H7 (cell line): Measurements from ENCODE around the gene C2orf49. TPM values are rescaled to one million over a fixed set of nuclear protein-coding genes. Genes with fewer than 3 reads are reported as not detected.

ENCODE experiments used
- DNase-seq: peaks from one replicate; pipeline ENCODE4 v3.0.0; 2012
- H3K27me3 ChIP-seq: 2 replicates; pipeline ENCODE4 v1.6.0; 2011; ENCODE audit warnings: mild to moderate bottlenecking, low read length; ENCODE audit not compliant: control insufficient read depth, insufficient read depth
- H3K36me3 ChIP-seq: replicated peaks from 2 replicates; pipeline ENCODE4 v1.5.1; 2011; ENCODE audit warnings: low read length; ENCODE audit not compliant: control insufficient read depth, insufficient read depth
- H3K4me3 ChIP-seq: 2 replicates; pipeline ENCODE4 v1.5.1; 2011; ENCODE audit warnings: low read depth, mild to moderate bottlenecking, control low read depth, low read length, moderate library complexity; ENCODE audit not compliant: insufficient read depth
- total RNA-seq: library from RNA; depleted of rRNA; stranded (reverse); fragments of >200 nt; shearing (Covaris generic); gene quantifications from 2 replicates; pipeline ENCODE4 v1.2.3, GENCODE V29; 2014

The C2orf49 gene
- total RNA-seq, 1 experiment from 2014 or later = 8.4 TPM

DNA sequence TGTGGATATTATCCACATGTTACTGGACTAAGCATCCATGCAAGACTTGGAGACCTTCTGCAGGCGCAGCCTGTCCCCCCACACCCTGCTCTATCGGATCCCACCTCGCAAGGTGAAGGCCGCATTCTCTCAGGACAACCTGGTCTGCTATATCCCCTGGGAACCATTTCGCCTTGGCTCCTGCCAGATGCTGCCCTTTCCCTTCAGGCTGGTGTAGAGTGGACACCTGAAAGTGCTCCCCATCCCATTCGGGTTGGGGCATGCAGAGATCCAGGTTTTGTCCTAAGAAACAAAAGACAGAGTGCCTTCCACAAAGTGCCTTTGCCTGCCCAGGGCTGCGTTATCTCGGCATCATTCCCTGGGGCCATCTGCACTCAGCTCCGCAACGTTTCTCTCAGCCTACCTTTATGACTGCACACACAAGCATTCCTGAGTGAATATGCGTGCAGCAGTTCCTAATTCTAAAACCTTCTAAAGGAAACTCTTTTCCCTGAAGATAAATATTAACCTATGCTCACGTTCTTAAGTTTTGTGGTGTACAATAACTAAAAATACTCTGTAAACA lies 41.0 kb downstream of the C2orf49 start:
- no peak for DNase-seq
- peaks cover 1% of the 10 kb centered on the region for H3K36me3 ChIP-seq
- H3K27me3 ChIP-seq = no peaks in the 10 kb centered on the region
- H3K4me3 ChIP-seq = no peak overlapping the region

DNA sequence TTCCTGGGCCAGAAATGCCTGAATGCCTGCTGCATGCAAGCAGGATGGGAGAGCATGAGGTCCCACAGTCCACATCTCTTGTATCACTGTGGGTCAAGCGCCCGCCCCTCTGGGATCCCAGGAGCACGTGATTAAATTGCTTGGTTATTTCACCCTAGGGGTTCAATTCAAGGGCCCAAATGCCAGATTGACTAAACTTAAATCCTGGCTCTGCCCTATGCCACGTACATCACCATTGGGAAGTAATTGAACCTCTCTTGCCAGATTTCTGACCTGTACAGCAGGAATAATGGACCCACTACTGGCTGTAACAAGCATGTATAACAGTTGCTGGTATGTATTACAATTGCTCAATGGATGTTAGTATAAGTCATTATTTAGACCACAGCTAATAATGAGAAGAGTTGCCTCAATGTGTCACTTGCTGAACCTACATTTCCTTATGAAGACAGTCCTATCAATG lies 41.6 kb downstream of the C2orf49 start:
- no peaks in the 10 kb centered on the region; the same call in 1 of the 2 replicates for H3K36me3 ChIP-seq
- no peak overlapping the region for H3K4me3 ChIP-seq
- H3K27me3 ChIP-seq = no peaks in the 10 kb centered on the region
- no peak for DNase-seq

DNA sequence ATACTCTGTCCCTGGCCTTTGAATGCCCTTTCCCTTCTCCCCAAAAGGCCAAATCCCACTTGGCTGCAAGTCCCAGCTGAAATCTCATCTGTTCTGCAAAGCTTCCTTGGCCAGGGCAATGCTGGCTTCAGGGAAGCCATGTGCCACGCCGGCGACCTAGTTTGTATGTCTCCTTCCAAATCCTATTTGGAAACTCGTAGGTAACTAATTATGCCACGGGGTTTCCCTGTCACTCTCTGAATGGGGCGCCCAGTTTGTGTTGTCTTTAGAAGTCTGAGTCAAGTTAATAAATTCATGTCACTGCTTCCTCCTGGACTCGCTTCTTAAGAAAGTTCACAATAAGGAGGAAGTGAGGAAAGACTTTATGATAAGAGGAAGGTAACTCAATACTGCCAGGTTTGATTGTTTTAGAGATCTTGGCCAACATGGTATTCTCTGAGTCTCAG lies 42.4 kb downstream of the C2orf49 start:
- Histone ChIP-seq H3K4me3 (no peak overlapping the region), H3K36me3 (peaks cover 1% of the 10 kb centered on the region; the same call in 1 of the 2 replicates), H3K27me3 (no peaks in the 10 kb centered on the region)
- no peak for DNase-seq

DNA sequence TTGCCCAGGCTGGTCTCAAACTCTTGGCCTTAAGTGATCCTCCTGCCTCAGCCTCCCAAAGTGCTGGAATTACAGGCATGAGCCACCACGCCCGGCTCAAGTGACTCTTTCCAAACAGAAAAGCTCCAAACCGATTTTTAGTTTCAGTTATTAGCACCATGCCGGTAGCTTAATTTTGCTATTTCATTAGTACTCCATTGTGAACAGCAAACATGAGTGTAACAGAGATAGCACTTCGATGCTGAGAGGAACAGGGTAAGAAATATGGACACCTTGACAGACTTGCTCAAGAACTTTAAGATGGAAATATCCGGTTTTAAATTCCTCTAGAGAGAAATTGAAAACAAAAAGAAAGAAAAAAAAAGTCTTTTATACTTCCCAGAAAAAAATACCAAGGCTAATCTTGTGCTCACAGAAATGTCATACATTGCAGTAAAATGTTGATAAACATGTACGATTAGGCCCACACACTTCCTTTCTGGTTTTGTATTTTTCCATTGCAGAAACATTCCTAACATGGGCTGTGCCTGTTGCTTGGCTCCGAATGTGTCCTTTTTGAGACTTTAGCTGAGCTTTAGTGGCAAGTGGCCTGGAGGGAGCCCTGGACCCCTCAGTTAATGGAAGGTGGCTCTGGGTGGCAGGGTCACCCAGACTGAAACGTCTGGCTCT lies 43.2 kb downstream of the C2orf49 start:
- Histone ChIP-seq H3K27me3 (no peaks in the 10 kb centered on the region), H3K36me3 (peaks cover 9% of the 10 kb centered on the region), H3K4me3 (no peak overlapping the region)
- DNase-seq = no peak

DNA sequence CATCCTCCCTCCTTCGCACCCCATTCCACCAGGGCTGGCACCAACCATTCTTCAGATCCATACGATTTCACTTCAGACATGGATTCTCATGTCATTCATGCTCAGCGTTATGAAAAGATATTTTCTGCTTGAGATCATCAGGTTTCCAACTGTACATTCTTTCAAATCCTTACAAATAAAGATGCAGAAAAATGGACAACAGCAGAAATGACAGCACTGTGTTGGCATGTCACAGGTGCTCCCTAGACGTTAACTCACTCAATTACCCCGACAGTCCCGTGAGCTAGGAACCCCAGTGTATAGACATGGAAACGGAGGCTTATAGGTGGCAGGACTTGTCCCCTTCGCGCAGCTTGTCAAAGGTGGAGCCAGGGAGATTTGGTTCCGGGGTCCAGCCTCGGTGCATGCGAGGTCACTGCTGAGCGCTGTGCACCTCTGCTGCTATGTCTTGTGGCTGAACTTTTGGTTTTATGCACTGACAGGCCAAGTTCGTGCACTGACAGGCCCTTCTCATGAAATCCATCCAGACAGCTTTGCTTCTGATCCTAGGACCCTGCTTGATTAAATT lies 43.8 kb downstream of the C2orf49 start:
- DNase-seq = no peak
- no peak overlapping the region for H3K4me3 ChIP-seq
- H3K36me3 ChIP-seq = peaks cover 13% of the 10 kb centered on the region
- H3K27me3 ChIP-seq = no peaks in the 10 kb centered on the region

DNA sequence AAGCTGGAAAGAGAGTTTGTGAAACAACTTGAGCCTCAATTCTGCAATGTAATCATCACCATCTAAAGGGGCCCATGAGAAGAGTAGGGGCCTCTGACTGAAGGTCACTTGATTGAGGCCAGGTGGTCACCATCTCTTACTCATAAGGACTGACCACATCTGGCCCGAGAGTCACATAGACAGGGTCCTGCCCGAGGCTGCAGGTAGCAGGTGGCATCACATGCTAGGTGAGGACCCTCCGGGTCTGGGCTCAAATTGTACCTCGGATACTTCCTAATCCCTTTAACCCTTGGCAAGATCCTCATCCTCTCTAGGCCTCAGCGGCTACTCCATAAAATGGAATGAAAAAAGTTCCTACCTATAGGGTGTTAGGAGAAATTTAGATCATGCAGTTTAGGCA lies 44.8 kb downstream of the C2orf49 start:
- H3K4me3 ChIP-seq = no peak overlapping the region
- DNase-seq = no peak
- no peaks in the 10 kb centered on the region for H3K27me3 ChIP-seq
- H3K36me3 ChIP-seq = peaks cover 13% of the 10 kb centered on the region

DNA sequence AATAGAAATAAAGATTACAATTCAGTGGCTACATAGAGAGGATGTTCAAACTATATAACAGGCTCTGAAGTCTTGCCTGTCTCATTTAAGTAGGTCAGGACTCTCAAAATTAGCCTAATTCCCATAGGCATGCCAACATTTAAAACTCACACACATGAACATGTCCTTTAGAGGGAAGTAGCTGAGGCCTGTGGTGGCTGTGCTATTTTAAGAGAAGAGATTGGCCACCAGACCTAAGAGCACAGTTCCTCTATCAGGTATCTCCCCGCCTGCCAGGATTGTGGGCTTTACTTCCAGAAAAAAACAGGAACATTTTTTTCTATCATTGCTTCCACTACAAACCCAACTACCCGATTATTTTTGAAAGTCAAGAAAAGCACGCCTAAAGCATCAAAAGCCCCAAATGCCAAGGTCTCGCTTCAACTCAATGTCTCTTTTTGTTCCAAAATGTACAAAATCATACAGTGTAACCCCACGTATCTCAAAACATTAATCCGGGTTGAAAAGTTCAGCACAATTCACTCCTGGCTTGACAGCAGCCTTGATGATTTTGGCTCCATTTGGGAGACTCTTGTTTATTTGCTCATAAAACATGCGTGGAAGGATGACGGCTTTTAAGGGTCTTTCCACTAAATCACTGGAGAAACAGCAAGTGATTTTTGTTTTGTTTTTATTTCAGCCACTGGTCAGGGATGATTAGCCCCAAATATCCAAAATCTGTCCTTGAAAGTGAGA lies 46.3 kb downstream of the C2orf49 start:
- no peak for DNase-seq
- H3K27me3 ChIP-seq = no peaks in the 10 kb centered on the region
- H3K4me3 ChIP-seq = no peak overlapping the region
- peaks cover 13% of the 10 kb centered on the region for H3K36me3 ChIP-seq

DNA sequence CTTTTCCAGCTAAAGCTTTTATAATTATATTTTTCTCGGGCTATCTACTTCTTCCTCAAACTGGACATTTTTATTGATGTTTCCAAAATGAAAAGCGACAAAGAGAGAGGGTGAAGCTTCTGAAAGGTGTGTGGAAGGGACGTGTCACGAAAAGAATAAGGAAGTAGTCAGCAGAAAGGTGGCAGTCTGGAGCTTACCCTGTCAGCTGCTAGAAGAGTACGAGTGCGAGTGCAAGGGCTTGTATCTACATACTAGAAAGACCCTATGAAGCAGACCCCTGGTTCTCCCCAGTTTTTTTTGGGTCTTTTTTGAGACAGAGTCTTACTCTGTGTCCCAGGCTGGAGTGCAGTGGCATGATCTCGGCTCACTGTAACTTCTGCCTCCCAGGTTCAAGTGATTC lies 46.9 kb downstream of the C2orf49 start:
- Histone ChIP-seq H3K36me3 (peaks cover 13% of the 10 kb centered on the region), H3K4me3 (no peak overlapping the region), H3K27me3 (no peaks in the 10 kb centered on the region)
- no peak for DNase-seq

DNA sequence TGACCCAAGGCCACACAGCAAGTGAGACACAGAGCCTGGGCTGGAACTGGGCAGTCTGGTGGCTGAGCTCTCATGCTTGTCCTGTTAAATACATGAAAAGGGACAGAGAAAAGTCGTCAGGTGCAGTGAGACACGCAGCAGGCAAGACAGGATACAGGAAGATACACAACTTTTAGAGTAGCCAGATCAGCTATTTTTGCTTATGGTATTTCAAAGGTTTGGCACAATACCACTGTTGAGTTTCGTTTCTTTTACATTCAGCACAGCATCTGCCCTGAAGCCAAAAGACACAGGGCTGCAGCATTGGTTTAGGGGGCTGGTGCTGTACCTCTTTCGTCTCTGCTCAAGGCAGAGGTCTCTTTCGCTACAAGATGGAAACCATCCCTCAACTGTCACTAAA lies 47.5 kb downstream of the C2orf49 start:
- DNase-seq = no peak
- H3K36me3 ChIP-seq = peaks cover 13% of the 10 kb centered on the region

DNA sequence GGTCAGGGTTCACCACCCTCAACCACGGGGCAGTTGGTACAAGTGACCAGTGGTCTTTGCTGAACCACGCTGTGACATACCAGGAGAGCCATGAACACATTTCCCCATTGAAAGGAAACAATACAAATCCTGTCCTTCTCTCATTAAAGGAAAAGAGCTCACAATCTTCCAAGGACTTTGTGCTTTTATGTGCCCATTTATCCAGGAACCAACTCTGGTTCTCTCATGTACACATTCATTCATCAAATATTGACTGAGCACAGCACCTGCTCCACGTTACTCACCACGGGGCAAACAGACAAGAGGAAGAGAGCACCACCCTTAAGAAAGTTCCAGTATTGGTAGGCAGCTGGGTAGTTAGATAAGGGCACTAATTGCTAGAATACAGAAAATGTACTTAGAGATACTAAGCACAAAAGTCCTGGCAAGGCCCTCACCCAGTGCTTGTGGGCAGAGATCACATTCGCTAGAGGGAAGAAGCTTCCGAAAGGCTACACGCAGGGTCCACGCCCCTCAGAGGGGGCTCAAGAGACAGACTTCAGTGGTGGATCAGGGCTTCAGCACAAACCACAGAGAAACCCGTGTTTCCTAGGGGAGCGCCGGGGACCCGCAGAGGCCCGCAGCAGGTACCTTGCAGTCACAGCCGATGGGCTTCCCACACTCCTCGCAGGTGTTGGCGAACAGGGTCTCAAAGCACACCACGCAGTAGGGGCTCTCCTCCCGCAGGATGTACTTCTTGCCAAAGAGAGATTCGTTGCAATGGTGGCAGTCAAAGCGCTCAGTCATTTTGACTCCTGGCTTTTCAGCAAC lies 48.6 kb downstream of the C2orf49 start:
- Histone ChIP-seq H3K27me3 (no peaks in the 10 kb centered on the region), H3K36me3 (peaks cover 13% of the 10 kb centered on the region), H3K4me3 (no peak overlapping the region)
- no peak for DNase-seq

More for the DNA sequence above, 47.5 kb downstream of the C2orf49 start:
- Histone ChIP-seq H3K27me3 (no peaks in the 10 kb centered on the region), H3K4me3 (no peak overlapping the region)

DNA sequence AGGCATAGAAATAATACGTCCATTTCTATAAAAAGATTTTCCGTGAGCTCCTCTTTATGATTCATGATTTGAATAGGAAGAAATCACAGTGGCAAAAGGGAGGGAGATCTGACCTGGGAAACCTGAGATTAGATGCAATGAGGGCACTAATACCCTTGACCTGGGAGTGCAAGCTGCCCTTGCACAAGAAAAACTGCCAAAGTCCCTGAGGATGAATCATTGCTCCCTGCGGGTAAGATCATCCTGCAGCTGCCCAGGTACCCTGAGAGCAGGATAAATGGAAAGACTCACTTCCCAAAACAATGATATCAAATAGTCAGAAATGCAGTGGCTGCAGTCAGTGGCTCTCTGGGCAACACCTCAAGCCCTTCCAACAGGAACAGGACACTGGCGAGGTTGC lies 49.9 kb downstream of the C2orf49 start:
- no peak overlapping the region for H3K4me3 ChIP-seq
- H3K36me3 ChIP-seq = peaks cover 13% of the 10 kb centered on the region
- DNase-seq = no peak
- H3K27me3 ChIP-seq = no peaks in the 10 kb centered on the region

DNA sequence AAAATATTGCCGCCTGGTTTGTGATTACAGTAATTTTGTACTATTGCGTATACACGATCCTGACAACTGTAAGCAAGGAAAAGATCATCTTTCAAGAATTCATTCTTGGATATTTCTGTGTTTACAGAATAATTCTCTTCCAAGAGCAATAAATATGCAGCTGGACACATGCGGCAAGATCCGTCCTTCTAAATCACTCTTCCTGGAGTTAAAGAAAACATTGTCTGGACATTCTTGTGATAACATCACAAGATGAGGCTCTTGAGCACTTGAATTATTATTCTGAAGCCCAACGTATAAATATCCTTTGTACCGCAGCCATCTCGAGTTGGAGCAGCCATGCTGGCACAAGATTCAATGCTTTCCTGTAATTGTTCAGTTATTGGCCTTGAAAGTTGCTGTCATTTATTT lies 51.6 kb downstream of the C2orf49 start:
- no peak overlapping the region for H3K4me3 ChIP-seq
- H3K27me3 ChIP-seq = no peaks in the 10 kb centered on the region
- DNase-seq = no peak
- H3K36me3 ChIP-seq = peaks cover 13% of the 10 kb centered on the region

DNA sequence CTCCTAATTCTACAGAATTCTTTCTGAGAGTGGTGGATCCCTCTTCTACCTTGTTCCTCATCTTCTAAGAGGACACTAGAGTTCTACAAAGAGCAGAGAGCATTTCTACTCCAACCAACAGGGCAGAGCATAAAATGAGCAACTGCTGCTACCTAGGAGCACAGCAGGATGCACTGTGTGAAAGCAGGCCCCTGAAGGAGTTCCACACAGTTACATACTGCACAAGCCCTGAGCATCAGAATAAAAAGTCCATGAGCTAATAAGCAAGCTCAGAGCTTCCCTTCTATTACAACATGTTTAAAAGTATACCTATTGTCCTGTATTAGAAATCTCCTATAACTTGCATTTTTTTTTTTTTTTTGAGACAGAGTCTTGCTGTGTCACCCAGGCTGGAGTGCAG lies 53.1 kb downstream of the C2orf49 start:
- Histone ChIP-seq H3K36me3 (peaks cover 6% of the 10 kb centered on the region), H3K4me3 (no peak overlapping the region)
- DNase-seq = no peak

DNA sequence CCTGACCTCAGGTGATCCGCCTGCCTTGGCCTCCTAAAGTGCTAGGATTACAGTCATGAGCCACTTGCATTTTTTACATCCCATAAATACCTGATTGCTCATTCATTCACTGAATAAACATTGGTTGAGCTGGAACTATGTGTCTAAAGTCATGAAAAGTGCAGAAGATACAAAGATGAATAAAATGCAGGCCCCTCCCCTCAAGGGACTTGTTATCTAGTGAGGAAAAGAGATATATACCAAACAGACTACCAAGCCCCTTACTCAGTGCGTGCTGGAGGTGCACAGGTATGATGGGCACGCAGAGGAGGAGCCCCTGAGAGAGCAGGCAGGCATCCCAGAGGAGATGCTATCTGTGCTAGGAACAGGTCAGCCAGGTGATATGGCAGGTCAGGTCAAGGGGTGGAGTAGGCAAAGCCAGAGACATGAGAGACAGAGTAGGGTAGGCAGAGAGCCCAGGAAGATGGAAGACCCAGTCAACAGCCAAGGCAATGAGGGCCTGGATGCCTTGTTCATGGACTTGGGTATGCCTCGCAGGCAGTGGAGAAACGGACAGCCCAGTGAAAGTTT lies 53.8 kb downstream of the C2orf49 start:
- no peak overlapping the region for H3K4me3 ChIP-seq
- DNase-seq = no peak
- no peaks in the 10 kb centered on the region; the same call in 1 of the 2 replicates for H3K36me3 ChIP-seq
- no peaks in the 10 kb centered on the region for H3K27me3 ChIP-seq

More for the DNA sequence above, 53.1 kb downstream of the C2orf49 start:
- H3K27me3 ChIP-seq = no peaks in the 10 kb centered on the region
